GM21515 (cell line): ENCODE data around the gene CD247.
"Not testable (repeated sequence)": the region's sequence is repeated elsewhere in the genome, so short reads cannot be mapped to it uniquely, and the experiment has no call there.

Experiments
- ATAC-seq: cut with Tn5 transposase; IDR thresholded peaks from one replicate; pipeline ENCODE4 v1.9.1; 2021; ENCODE audit not compliant: unreplicated experiment

Gene CD247

DNA sequence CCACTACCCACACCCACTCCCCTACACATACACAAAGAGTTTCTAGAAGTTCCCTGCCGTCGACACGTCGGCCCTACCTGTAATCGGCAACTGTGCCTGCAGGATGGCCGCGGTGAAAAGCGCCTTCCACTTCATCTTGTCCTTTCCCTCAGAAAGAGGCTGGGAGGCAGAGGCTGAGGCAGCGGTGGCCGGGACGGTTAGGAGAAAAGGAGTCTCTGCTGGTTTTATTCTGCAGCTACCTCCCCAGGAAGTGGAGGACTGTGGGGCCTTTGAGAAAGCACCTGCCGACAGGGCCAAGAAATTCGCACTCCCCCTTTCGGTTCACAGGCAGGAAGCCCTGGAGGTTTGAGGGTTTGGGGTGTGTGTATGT, at the start of gene CD247:
Gene CD247, minus strand, starts transcription at position 199 of the 370 bp plus-strand sequence. Its CDS starts 64 bp downstream, at position 135.
- ATAC-seq: no peak

DNA sequence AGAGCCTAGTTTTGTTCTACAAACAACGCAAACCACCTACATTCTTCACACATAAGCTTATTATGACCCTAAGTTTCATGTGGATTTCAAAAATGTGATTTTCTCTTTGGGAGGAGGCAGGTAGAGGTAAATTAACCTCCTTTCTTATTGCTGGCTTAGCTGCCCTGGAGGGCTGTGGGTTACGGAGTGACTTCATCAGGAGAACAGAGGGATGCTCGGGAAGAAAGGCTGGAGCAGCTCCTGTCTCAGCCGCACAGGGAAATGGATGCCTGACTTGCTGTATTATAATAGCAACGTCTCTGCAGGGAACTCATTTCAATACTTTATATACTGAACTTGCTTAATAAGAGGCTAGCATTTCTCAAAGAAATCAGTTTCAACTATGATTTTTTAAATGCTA, 49.3 kb upstream of the CD247 start:
- ATAC-seq: no peak

DNA sequence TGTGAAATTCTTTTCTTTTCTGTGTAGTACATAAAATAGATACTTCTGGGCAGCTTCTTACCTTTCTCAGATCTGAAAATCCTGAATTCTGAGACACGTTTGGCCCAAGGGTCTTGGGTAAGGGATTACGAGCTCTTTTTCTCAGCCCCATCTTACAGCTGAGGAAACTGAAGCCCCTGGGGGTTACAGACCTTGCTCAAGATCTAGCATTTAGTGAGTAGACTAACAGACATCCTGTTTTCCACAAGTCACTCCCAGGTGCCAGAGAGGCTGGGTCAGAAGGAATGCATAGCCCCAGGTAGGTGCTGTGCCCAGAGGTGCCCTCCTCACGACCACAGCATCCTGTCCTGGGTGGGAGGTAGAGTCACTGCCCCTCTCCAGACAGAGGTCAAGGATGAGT, 48.4 kb upstream of the CD247 start:
- no peak for ATAC-seq

DNA sequence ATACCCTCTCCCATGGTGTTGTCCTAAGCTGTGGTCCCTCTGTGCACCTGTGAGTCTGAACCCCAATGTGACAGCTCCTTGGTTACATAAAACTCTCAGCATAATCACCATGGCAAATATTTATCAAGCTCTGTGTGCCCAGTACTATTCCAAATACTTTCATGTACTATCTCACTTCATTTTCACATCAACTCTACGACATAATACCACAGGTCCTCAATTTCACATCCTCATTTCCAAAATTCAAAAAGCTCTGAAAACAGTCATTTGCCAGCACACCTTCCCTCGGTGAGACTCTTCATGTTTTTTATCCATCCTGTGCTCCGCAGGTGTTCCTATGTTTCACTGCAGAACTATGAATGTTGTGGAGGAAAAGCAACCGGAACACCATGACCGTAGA, 47.6 kb upstream of the CD247 start:
- ATAC-seq: no peak

DNA sequence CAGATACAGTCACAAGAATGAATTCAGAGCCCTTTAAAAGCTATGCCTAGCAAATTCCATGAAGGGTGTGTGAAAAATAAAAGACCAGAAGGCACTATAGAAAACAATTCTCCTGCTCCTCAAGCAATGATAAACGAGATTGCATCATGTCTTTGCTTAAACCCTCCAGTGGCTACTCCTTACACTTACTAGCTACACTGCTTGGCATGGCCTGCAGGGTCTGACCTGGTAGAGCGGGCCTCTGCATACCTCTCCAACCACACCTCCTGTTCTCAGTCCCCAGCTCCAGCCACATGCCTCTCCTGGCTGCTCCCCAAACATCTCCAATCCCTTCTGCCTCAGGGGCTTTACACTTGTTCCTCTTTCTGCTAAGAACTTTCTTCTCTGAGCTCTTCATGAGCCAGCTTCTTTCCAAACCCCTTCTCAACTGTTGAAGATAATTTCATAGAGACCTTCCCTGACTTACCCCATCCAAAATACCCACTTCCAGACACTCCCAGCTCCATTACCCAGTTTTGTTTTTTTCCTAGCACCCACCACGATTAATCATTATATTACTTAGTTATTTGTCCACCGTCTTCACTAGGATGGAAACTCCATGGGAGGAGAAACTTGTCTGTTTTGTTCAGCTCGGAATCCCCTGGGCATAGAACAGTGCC, 46.4 kb upstream of the CD247 start:
- ATAC-seq: no peak

DNA sequence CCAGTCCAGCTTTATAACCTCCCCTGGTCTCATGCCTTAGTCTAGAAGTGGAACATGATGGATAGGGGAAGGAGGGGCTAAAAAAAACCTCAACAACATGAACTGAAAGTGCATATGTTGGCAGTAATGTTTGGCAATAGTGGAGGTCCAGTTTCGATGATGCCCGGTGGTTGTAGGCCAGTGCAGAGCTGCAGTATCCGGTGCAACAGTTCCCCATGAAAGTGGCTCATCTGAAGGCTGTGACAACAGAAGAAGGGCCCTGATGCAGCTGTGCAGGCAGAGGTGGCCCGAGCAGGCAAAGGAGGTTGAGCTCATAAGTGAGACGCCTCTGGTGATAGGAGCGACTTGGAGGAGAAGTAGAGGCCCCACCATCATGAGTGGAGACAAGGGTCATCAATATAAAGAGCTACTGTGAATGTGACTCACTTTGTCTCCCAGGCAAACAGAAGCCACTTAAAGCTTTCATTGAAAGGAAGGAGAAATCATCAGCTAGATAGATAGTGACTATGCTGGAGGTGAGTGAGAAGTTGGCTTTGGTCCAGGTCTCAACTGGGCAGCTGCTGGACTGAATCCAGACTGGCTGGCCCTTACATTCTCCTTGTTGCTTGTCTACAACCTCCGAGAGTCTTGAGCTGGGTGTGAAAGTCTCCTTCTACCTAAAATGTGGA, 45.4 kb upstream of the CD247 start:
- no peak for ATAC-seq

DNA sequence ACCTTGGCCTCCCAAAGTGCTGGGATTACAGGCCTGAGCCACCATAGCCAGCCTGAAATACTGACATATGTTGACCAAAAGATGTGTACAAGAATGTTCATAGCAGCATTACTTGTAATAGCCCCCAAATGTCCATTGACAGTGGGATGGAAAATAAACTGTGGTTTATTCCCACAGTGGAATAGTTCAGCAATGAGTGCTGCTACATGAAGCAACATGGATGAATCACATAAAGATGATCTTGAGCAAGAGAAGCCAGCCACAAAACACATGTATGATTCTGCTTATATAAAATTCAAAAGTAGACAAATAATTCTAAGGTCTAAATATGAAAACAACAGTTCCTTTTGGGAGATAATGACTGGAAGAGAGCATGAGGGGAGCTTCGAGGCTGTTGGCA, 44.4 kb upstream of the CD247 start:
- no peak for ATAC-seq

DNA sequence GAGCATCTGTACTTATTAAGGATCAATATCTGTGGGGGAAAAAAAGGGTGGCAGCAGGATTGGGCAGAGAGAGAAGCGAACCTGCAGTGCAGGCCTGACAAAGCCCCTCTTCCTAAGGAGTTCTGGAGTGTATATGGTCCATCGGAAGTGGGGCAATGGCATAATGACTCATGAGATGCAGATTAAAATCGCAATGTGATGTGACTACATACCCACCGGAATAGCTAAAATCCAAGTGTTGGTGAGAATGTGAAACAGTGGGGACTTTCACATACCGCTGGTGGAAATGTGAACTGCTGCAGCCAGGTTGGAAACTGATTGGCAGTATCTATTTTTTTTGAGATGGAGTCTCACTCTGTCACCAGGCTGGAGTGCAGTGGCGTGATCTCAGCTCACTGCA, 43.4 kb upstream of the CD247 start:
- no peak for ATAC-seq

DNA sequence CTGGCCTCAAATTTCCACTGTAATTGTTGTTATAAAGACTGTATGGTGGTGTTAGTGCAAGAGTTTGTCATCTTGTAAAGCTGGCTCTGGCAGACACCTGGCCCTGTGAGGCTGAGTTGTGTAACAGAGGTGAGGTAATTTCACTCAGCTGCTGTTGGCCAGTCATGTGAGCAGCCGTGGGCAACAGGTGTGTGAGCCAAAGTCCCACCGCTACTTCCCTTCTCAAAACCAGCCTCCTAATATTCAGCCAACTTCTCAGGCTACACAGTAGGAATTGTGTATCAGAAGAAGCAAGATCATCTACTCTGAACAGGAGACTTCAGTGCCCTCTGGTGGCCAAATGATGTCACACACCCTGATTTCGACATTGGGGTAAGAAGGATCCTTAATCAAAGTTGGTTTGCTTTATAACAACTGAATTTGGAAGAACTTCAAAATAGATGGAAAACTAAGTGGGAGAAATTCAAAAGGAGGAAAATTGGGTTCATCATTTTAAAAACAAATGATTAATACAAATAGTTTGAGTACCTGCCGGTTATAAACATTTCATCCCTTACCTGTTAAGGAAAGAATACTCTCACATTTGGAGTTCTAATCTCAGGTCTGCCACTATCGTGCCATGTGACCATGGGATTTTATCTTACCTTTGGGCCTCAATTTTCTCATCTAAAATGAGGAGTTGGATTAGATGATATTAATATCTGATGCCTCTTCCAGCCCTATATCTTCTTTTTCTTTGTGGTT, 37.8 kb upstream of the CD247 start:
- no peak for ATAC-seq

DNA sequence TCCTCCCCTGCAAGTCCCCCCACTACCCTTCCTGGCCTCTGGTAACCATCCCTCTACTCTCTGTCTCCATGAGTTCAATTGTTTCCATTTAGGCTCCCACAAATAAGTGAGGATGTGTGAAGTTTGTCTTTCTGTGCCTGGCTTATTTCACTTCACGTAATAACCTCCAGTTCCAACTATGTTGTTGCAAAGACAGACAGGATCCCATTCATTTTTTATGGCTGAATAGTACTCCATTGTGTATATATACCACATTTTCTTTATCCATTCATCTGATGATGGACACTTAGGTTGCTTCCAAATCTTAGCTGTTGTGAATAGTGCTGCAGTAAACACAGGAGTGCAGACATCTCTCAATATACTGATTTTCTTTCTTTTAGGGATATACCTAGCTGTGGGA, 36.7 kb upstream of the CD247 start:
- ATAC-seq: not testable (repeated sequence)

DNA sequence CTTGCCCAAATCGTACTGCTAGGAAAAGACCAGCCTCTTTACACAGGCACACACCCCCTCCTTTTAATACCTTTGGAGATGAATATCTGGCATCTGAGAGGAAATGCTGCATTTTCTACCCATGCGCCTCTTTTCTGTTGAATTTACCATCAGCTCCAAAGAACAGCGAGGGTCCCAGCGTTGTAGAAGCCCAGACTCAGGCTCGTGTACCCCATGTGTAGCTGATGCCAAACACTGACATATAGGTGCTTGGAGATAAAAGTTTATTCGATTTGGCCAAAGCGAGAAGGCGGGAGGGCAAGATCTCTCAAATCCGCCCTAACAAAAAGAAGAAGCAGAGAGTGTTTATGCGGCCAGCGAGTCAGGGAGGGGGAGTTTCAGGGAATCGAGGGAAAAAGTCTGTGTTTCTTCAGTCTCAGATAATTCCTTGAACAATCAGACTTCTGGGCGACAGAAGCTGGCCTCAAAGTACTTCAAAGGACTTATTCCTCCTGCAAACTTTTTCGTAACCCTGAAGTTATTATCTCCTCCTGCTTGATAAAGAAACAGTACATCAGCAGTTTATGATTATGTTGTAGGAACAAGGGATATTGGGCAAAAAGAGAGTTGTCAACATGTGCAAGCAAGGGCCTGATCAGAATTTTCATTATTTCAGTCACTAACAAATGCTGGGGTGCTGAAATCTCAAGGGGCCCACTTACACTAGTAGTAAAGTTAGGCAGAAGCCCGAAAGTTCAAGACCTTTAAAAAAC, 35.9 kb upstream of the CD247 start:
- peak; percentile 23 for ATAC-seq

DNA sequence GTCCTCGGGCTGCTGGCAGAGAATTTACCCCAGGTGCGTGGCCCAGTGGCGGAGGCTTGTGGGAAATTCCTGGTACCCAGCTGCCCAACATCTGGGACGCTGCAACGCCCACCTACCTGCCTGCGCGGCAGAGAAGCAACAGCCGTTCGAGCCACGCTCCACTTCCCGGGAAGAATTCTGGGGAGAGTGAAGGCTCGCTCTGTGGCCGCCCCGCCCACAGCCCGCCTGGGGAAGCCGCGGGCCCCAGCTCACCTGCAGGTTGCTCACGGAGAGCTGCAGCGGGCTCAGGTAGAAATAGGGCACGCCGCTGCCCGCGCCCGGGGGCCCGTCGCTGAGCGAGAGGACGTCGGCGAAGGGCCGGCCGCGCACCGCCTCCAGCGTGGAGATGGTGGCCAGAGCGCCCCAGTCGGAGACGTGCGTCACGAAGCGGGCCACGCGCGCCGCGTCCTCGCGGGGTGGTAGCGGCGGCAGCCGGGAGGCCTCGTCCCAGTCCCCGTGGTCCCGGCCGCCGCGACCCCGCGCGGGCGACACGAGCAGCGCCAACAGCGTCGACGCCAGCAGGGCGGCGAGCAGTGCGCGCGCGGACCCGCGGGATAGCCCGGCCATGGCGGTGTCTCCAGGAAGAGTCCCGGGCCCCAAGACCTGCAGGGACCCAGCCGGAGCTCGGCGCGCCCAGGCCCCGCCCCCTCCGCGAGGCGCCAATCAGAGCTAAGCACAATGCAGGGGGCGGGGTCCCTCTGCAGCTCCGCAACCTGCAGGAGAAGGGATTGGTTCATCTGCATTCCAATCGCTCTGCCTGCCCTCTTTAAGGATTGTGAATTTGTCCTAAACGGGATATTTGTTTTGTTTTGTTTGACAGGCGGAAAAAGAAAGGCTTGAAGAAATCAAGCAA, 35.1 kb upstream of the CD247 start, which contains the start of gene CREG1:
Gene CREG1, minus strand, starts transcription at position 627 of the 892 bp plus-strand sequence.
- ATAC-seq: peak; percentile 99

DNA sequence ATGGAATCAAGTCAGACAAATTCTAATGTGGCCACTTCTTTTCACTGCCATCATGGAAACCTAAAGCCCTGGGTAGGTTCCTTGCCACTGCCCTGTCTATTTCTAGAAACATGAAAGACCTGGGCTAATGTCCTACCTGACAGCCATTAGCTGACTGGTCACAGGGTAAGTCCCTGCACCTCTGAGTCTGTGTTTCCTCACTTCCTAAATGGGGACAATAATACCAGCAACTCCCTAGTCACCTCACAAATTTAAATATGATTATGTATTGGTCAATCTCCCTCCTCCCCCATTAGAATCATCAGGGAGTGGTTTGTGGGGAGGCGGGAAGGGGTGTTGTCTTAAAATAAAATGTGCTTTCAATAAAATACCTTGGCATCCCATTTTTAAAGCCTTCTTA, 33.0 kb upstream of the CD247 start:
- ATAC-seq: no peak

DNA sequence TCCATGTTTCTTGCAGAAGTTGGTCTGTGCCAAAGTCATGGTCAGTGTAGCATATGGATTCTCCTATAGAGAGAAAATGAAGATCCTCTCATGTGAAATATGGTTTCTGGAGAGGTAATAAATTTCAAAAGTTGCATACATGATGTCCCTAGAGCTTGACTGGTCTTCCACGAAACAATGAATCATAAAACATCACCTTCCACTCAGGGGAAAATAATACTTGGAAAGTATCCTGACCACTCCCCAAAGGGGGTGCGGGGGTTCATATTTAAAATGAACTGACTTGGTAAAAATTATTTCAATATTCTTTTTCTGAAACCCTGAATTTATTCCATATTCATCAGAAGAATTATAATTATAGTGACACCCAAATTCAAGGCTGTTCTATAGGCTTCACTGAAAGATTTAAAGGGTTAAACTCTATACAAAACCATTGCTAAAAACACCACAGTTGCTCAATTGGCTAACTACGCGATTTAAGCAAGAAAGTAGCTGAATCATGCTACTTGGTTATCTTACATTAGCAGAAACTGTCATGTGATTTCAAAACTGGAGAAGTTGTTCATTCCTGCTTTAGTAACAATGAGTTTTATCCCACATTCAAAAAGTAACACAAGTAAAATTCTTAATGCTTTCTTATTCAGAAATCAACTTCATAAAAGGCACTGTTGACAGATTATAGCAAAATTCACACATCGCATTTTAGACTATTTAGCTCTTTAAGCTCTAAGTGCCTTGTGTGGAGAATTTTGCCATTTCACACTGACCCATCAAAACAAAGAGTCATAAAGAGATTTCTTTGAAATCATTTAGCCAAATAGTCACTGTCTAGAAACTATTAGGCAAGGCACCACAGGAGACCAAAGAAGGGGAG, 30.0 kb upstream of the CD247 start:
- no peak for ATAC-seq

DNA sequence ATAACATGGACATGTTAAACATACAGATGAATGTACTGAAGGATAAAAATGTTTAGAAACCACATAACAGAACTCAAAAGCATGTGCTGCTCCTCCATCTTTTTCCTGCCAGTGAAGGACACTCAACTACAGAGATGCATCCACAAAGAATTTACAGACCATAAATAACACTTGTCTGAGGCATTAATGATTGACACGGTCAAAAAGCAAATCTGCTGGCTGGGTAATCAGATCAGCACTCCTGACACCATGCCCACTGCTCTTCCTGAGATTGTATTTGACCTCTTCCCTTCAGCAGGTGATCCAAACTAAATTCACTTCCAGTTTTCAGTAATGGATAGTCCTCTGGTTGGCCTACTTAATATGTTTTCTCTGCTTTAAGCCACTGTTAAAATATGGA, 28.6 kb upstream of the CD247 start:
- no peak for ATAC-seq

DNA sequence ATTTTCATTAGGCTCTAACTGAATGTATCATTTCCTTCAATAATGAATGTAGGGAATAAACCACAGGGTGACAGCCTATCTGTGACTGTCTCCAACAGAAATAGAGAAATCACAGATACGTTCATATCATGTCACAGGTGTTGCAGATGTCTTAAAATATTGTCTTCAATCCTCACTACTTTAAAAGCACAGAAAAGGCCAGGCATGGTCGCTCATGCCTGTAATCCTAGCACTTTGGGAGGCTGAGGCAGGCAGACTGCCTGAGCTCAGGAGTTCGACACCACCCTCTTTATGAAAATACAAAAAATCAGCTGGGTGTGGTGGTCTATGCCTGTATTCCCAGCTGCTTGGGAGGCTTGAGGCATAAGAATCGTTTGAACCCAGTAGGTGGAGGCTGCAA, 27.0 kb upstream of the CD247 start:
- no peak for ATAC-seq

DNA sequence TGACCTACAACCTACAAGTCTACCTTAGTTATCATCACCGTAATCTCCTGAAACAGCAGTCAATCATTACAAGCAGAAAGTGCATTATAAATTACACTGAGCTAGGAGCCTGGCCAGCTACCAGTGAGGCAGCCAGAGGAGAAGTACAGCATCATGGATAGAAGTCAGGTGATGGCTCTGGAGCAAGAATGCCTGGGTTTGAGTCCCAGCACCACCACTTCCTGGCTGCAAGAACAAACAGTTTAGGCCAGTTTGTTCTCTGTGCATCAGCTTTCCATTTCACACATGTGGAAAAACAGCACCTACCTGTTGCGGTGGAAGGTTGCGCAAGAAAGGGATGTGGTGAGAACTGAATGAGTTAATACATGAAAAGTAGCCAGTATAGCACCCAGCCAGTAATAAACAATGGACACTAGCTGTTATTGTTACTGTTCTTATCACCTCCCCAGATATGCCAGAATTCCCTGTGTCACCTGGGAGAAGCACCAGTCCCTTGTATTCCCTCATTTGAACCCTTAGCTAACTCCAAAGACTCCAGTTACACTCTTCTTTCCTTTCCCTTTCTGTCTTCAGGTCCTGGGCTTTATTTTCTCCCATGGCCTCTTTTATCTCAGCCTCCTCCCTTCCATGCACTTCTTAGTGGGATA, 26.2 kb upstream of the CD247 start:
- ATAC-seq: no peak

DNA sequence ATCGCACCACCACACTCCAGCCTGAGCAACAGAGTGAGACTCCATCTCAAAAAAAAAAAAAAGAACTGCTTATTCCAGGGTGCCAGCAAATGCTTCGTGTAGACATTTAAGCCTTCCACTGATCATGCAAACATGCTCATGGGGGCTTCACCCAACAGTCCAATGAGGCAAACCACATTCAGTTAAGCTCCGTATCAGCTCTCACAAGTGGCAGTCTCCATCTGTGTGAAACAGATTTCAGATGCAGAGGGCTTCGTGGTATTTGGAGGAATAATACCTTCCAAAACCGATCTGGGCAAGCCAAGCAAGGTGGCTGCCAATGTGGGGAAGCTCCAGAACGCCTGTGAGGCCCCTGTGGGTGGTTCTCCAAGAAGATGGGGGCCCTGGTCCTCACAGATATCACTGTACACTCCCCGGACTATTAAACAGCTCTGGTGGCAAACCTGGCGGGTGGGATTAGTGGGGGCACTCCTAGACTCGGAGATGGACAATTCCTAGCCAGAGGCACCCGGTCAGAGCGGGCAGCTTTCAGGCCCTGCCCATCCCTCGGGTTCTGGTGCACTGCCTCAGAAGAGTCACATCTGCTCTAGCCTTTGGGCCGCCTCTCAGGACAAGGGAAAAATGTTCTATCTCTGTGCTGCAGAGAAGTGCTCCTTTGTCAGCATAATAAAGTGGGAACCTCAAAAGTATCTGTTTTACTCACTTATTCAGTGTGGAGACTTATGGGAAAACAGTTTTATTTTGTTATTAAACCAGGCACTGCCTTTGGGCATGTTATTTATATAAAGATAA, 25.1 kb upstream of the CD247 start:
- ATAC-seq: no peak
